ENCODE measurements around the gene IRAK1.

DNA sequence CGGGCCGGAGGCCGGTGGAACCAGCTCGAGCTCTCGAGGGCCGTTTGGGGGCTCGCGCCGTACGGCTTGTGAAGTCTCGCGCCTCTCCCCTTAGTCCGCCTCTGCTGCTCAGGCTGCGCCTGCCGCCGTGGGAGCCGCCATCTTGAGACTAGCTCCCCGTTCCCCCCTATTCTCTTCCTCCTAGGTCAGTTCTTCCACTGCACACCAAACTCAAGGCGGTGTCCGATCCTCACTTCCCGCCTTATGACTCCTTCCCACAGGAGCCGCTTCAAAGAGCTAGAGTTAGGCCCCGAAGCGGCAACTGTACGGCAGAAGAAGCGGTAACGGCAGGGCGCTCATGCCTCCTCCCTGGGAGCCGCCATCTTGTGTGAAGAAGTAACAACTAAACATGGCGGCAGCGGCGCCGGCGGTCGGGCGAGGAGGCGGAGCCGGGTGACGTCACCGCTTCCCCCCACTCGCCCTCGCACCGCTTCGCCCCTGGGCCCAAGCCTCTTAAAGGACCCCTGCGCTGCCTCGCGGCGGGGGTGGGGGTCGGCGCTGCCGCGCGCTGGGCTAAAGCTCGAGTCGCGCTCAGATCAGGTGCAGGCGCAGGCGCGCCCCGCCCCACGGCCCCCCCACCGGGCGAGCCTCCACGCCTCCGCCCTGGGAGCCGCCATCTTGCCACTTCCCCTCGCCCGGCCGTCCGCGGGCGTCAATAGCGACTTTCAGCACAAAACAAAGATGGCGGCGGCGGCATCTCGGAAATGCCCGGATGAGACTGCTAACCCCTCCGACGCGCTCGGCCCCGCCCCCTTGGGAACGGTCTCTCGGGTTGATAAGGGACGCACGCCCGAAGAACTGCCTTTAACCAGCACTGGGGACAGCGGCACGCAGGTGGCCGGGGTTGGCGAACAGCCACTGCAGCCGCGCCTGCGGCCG is 48.0 kb downstream of the IRAK1 start, which contains the start of gene HCFC1:
- TF ChIP-seq, protein P1, sequence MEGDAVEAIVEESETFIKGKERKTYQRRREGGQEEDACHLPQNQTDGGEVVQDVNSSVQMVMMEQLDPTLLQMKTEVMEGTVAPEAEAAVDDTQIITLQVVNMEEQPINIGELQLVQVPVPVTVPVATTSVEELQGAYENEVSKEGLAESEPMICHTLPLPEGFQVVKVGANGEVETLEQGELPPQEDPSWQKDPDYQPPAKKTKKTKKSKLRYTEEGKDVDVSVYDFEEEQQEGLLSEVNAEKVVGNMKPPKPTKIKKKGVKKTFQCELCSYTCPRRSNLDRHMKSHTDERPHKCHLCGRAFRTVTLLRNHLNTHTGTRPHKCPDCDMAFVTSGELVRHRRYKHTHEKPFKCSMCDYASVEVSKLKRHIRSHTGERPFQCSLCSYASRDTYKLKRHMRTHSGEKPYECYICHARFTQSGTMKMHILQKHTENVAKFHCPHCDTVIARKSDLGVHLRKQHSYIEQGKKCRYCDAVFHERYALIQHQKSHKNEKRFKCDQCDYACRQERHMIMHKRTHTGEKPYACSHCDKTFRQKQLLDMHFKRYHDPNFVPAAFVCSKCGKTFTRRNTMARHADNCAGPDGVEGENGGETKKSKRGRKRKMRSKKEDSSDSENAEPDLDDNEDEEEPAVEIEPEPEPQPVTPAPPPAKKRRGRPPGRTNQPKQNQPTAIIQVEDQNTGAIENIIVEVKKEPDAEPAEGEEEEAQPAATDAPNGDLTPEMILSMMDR (IDR thresholded peaks at IDR 0.05) = no peak
- TF ChIP-seq POLR2A (IDR thresholded peaks at IDR 0.05) (peak in 1 of 2 donors; percentile 8), POLR2AphosphoS5 (IDR thresholded peaks at IDR 0.05) (peak; percentile 5), EP300 (IDR thresholded peaks at IDR 0.05) (no peak)

All from gastroesophageal sphincter (tissue), 3 donors.